ENCODE data around the gene PPP1R7. TPM values are rescaled to one million over a fixed set of nuclear protein-coding genes. Genes with fewer than 3 reads are reported as not detected.

The PPP1R7 gene
- total RNA-seq, 4 donors from 2014 or later = 37.8 to 104 (median 44.4) TPM

- H3K4me3 ChIP-seq = no peak overlapping the region
- peaks cover 52% of the 10 kb centered on the region for H3K36me3 ChIP-seq
- H3K27me3 ChIP-seq = no peaks in the 10 kb centered on the region
- no peaks in the 10 kb centered on the region for H3K4me1 ChIP-seq
- H3K27ac ChIP-seq = no peak overlapping the region
- WGBS = 90% methylated on average over 17 of the region's 24 CpGs
- peak in 1 of 2 donors; percentile 71 for DNase-seq (ENCODE audit: low spot score in 2 of 2)
- no peaks in the 10 kb centered on the region for H3K9me3 ChIP-seq
- no peak for TF ChIP-seq EP300 (IDR thresholded peaks at IDR 0.05)
- TF ChIP-seq POLR2AphosphoS5 (IDR thresholded peaks at IDR 0.05) = no peak
- TF ChIP-seq POLR2A (IDR thresholded peaks at IDR 0.05) = no peak
- no peak for TF ChIP-seq CTCF (IDR thresholded peaks at IDR 0.05)
These were observed 12.7 kb upstream of the PPP1R7 start for GRCh38 chr2:241137276-241138190.

- no peak overlapping the region for H3K27ac ChIP-seq
- TF ChIP-seq POLR2A (IDR thresholded peaks at IDR 0.05) (no peak), CTCF (IDR thresholded peaks at IDR 0.05) (no peak), EP300 (IDR thresholded peaks at IDR 0.05) (no peak), POLR2AphosphoS5 (IDR thresholded peaks at IDR 0.05) (no peak)
- peaks cover 45% of the 10 kb centered on the region for H3K36me3 ChIP-seq
These were observed 11.8 kb upstream of the PPP1R7 start for GRCh38 chr2:241138471-241138870.

GRCh38 chr2:241139531-241140444 lies 10.5 kb upstream of the PPP1R7 start:
- no peak overlapping the region for H3K27ac ChIP-seq
- no peaks in the 10 kb centered on the region for H3K27me3 ChIP-seq
- no peaks in the 10 kb centered on the region for H3K9me3 ChIP-seq
- no peak overlapping the region for H3K4me3 ChIP-seq
- TF ChIP-seq CTCF (IDR thresholded peaks at IDR 0.05) = no peak
- TF ChIP-seq EP300 (IDR thresholded peaks at IDR 0.05) = no peak
- no peak for TF ChIP-seq POLR2AphosphoS5 (IDR thresholded peaks at IDR 0.05)
- no peak for TF ChIP-seq POLR2A (IDR thresholded peaks at IDR 0.05)
- H3K4me1 ChIP-seq = no peaks in the 10 kb centered on the region
- 93% methylated on average over 15 of the region's 24 CpGs for WGBS
- DNase-seq (ENCODE audit: low spot score in 2 of 2) = no peak
- peaks cover 40% of the 10 kb centered on the region for H3K36me3 ChIP-seq

More at GRCh38 chr2:241138471-241138870, 11.8 kb upstream of the PPP1R7 start:
- Histone ChIP-seq H3K4me1 (no peaks in the 10 kb centered on the region), H3K4me3 (no peak overlapping the region), H3K9me3 (no peaks in the 10 kb centered on the region), H3K27me3 (no peaks in the 10 kb centered on the region)
- DNase-seq (ENCODE audit: low spot score in 2 of 2) = peak in 1 of 2 donors; percentile 33
- WGBS = 92% methylated on average over 16 of the region's 16 CpGs

- Histone ChIP-seq H3K4me3 (no peak overlapping the region), H3K27ac (no peak overlapping the region), H3K9me3 (no peaks in the 10 kb centered on the region), H3K36me3 (peaks cover 36% of the 10 kb centered on the region), H3K27me3 (no peaks in the 10 kb centered on the region), H3K4me1 (no peaks in the 10 kb centered on the region)
- no peak for DNase-seq (ENCODE audit: low spot score in 2 of 2)
- WGBS = 94% methylated on average over 10 of the region's 10 CpGs
- TF ChIP-seq POLR2A (IDR thresholded peaks at IDR 0.05) (no peak), POLR2AphosphoS5 (IDR thresholded peaks at IDR 0.05) (no peak), EP300 (IDR thresholded peaks at IDR 0.05) (no peak), CTCF (IDR thresholded peaks at IDR 0.05) (no peak)
These were observed 9.8 kb upstream of the PPP1R7 start for GRCh38 chr2:241140445-241140840.
